LNCAP (cell line): Measurements from ENCODE around the gene FAS.

ENCODE experiments used
- CTCF ChIP-seq: fragments of 450-650 bp; IDR thresholded peaks from 2 replicates; pipeline ENCODE4 v1.5.1; 2017; ENCODE audit warnings: mild to moderate bottlenecking

FAS gene

GRCh38 chr10:89003344-89003743, 12.7 kb downstream of the FAS start:
- no peak for TF ChIP-seq CTCF

- TF ChIP-seq CTCF = no peak
Measured at GRCh38 chr10:89007129-89007893, 16.7 kb downstream of the FAS start.

GRCh38 chr10:89019569-89020327, 29.1 kb downstream of the FAS start:
- TF ChIP-seq CTCF = no peak

GRCh38 chr10:89022734-89023133, 32.1 kb downstream of the FAS start:
- TF ChIP-seq CTCF = no peak

GRCh38 chr10:89025453-89025852, 34.9 kb downstream of the FAS start:
- TF ChIP-seq CTCF = no peak

- no peak for TF ChIP-seq CTCF
Measured at GRCh38 chr10:89029181-89029580, 38.6 kb downstream of the FAS start.

- peak; percentile 56 for TF ChIP-seq CTCF
Measured at GRCh38 chr10:89029785-89030437, 39.3 kb downstream of the FAS start.
